Metanephros (tissue), 1 donor: Measurements from ENCODE around the gene TSPAN6. TPM values are rescaled to one million over a fixed set of nuclear protein-coding genes. Genes with fewer than 3 reads are reported as not detected.

Experiments
- total RNA-seq: library from RNA; depleted of rRNA; stranded (reverse); fragments of >200 nt; gene quantifications from one replicate; pipeline ENCODE4 v1.2.3, GENCODE V29; 2014

TSPAN6 gene, protein sequence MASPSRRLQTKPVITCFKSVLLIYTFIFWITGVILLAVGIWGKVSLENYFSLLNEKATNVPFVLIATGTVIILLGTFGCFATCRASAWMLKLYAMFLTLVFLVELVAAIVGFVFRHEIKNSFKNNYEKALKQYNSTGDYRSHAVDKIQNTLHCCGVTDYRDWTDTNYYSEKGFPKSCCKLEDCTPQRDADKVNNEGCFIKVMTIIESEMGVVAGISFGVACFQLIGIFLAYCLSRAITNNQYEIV
- 72.9 TPM for total RNA-seq

GRCh38 chrX:100636321-100636991 lies at the start of gene TSPAN6:
Gene TSPAN6, minus strand, starts transcription at chrX:100636806. Its CDS starts 112 bp downstream, at chrX:100636694.

GRCh38 chrX:100643956-100644860 lies 7.6 kb upstream of the TSPAN6 start, which contains the start of gene SRPX2:
Gene SRPX2, plus strand, starts transcription at chrX:100644199. Its CDS starts 2,124 bp downstream, at chrX:100646323.

DNA sequence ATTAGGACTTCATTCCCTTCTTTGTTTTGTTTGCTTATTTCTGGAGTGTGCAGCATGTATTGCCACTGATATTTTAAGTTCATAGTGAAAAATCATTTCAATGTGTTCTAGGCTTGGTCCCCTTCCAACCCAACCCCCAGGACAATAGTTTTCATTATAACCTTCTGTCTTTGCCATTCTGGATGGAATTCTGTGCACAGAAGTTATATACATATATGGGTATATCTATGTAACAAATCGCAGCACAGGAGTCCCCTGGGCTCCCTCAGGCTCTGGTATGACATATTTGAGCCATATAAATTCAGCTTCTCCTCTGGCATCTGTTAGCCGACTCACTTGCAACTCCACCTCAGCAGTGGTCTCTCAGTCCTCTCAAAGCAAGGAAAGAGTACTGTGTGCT lies 52.0 kb downstream of the TSPAN6 start, which contains the start of gene TNMD:
Gene TNMD, plus strand, starts transcription at position 326 of the 400 bp plus-strand sequence. CDS start 83 bp downstream, outside the sequence.

Other genes with a start within 250 kb of the TSPAN6 start
- gene PCDH19, start 226.5 kb downstream of the TSPAN6 start, total RNA-seq = 1.8 TPM
- gene TNMD, start 51.9 kb downstream of the TSPAN6 start, total RNA-seq = 7.8 TPM
- gene SRPX2, start 7.4 kb upstream of the TSPAN6 start, total RNA-seq = 17.9 TPM
- gene SYTL4, start 95.3 kb upstream of the TSPAN6 start, total RNA-seq = 14.3 TPM
- 15.6 TPM for gene CSTF2, start 183.6 kb upstream of the TSPAN6 start, total RNA-seq
- gene NOX1, start 237.6 kb upstream of the TSPAN6 start, total RNA-seq = not detected